GM12892 (cell line): Measurements from ENCODE around the gene SAP30L.

Experiments used
- POLR2A ChIP-seq: IDR thresholded peaks from 2 replicates; pipeline ENCODE4 v1.6.1; 2011; ENCODE audit warnings: low read depth, low read length, control low read depth
- POLR2AphosphoS5 ChIP-seq: IDR thresholded peaks from 2 replicates; pipeline ENCODE4 v1.6.1; 2011; ENCODE audit warnings: low read depth, low read length, control low read depth

DNA sequence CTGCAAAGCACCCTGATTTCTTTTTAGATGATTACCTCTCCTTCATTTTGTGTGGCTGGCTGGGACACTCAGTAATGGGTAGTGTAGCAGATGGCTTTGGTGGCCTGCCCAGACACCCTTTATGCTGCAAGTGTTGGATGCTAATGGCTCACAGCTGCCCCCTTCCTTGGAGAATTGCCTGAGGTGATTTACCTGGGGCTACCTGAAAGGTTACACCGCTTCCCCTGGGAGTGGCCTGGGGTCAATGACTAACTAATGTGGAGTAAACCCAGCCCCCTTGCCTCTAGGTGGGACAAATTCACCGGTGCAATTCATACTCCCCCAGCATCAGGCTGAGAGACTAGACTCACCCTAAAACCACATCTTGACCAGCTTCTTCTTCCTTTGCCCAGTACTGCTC is 55.8 kb downstream of the SAP30L start:
- TF ChIP-seq POLR2A: no peak
- TF ChIP-seq POLR2AphosphoS5: no peak
